ENCODE data around the gene KLKB1.

The KLKB1 gene

GRCh38 chr4:186298031-186298647, 70.8 kb downstream of the KLKB1 start:
- no peak for DNase-seq (ENCODE audit: insufficient read length, low spot score)
- no peak for TF ChIP-seq POLR2A (IDR thresholded peaks at IDR 0.05; ENCODE audit: low read depth, low read length)
- FAIRE-seq, result no peak

- no peak for DNase-seq (ENCODE audit: insufficient read length, low spot score)
- TF ChIP-seq POLR2A (IDR thresholded peaks at IDR 0.05; ENCODE audit: low read depth, low read length), result no peak
- no peak for FAIRE-seq
Observed at GRCh38 chr4:186299291-186299690, 72.0 kb downstream of the KLKB1 start.

- DNase-seq (ENCODE audit: insufficient read length, low spot score) (no peak), FAIRE-seq (no peak)
- no peak for TF ChIP-seq POLR2A (IDR thresholded peaks at IDR 0.05; ENCODE audit: low read depth, low read length)
Observed at GRCh38 chr4:186300659-186301390, 73.5 kb downstream of the KLKB1 start.

GRCh38 chr4:186304216-186304615, 76.9 kb downstream of the KLKB1 start:
- FAIRE-seq, result no peak
- TF ChIP-seq POLR2A (IDR thresholded peaks at IDR 0.05; ENCODE audit: low read depth, low read length), result no peak

GRCh38 chr4:186304866-186305505, 77.7 kb downstream of the KLKB1 start:
- DNase-seq (ENCODE audit: insufficient read length, low spot score) (no peak), FAIRE-seq (no peak)
- no peak for TF ChIP-seq POLR2A (IDR thresholded peaks at IDR 0.05; ENCODE audit: low read depth, low read length)

More at GRCh38 chr4:186304216-186304615, 76.9 kb downstream of the KLKB1 start:
- DNase-seq (ENCODE audit: insufficient read length, low spot score), result no peak

GRCh38 chr4:186307497-186307896, 80.2 kb downstream of the KLKB1 start:
- DNase-seq (ENCODE audit: insufficient read length, low spot score) (no peak), FAIRE-seq (no peak)
- TF ChIP-seq POLR2A (IDR thresholded peaks at IDR 0.05; ENCODE audit: low read depth, low read length), result no peak

DNA sequence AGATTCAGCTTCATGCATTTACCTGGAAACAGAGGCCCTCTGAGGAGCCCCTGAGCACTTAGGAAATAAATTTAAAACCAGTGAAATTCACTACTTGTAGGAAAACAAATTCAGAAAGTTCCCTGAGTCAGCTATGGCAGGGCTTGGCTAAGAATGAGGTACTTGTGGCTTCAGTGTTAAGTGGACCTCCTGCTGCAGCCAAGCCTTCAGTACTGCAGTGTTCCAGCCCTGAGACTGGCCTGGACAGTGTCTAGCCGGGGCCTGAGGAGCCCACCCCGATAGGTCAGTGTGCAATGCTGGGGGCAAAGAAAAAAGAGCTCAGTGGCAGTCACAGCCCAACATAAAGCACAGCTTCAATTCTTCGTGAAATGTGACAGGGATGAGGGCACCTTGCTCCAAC, 80.6 kb downstream of the KLKB1 start:
- no peak for FAIRE-seq
- no peak for DNase-seq (ENCODE audit: insufficient read length, low spot score)

More for the DNA sequence above, 80.6 kb downstream of the KLKB1 start:
- TF ChIP-seq POLR2A (IDR thresholded peaks at IDR 0.05; ENCODE audit: low read depth, low read length), result no peak
